Measurements from ENCODE around the gene TBXAS1.

DNA sequence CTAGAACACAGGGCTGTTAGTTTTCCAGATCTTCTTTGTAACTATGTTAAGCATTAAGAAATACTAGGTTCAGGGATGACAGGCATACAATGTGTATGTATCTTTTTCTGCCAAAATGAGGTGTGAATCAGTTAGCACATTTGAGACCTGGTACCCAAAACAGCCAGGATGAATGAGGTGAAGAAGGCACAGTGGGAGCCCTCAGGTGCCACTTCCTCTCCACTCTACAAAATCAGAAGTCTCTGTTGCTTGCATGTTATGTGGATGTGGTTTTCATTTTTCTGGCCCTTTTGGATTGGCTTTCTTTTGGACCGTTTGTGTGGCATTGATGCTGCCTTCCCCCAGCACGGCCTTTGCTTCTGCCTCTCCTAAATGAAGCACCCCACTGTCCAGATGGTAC, 15.4 kb upstream of the TBXAS1 start:
- TF ChIP-seq, protein P1, sequence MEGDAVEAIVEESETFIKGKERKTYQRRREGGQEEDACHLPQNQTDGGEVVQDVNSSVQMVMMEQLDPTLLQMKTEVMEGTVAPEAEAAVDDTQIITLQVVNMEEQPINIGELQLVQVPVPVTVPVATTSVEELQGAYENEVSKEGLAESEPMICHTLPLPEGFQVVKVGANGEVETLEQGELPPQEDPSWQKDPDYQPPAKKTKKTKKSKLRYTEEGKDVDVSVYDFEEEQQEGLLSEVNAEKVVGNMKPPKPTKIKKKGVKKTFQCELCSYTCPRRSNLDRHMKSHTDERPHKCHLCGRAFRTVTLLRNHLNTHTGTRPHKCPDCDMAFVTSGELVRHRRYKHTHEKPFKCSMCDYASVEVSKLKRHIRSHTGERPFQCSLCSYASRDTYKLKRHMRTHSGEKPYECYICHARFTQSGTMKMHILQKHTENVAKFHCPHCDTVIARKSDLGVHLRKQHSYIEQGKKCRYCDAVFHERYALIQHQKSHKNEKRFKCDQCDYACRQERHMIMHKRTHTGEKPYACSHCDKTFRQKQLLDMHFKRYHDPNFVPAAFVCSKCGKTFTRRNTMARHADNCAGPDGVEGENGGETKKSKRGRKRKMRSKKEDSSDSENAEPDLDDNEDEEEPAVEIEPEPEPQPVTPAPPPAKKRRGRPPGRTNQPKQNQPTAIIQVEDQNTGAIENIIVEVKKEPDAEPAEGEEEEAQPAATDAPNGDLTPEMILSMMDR (conservative IDR thresholded peaks at IDR 0.05) = no peak
- no peak for TF ChIP-seq EZH2 (IDR thresholded peaks at IDR 0.05; ENCODE audit: low read depth)
